AG04449 (cell line): ENCODE results near the gene NFIA.
"Not testable (repeated sequence)": the region's sequence is repeated elsewhere in the genome, so short reads cannot be mapped to it uniquely, and the experiment has no call there.

Source experiments
- CTCF ChIA-PET: fragments of 350-600 bp; formaldehyde crosslinking; extraction: SDS; loops from one replicate; lab custom pipeline; 2021; ENCODE audit warnings: antibody characterized with exemption; lab: Yijun Ruan, JAX
- POLR2A ChIA-PET: fragments of 400-600, 350-600 bp; formaldehyde crosslinking; extraction: SDS; loops from one replicate; lab custom pipeline; 2020; ENCODE audit warnings: antibody characterized with exemption, inconsistent platforms; lab: Yijun Ruan, JAX
- DNase-seq: peaks from one replicate; pipeline ENCODE4 v3.0.0-alpha.2; 2010; ENCODE audit warnings: low read depth, low spot score
- H3K4me3 ChIP-seq: 2 replicates; pipeline ENCODE4 v1.5.1; 2011; ENCODE audit warnings: low read depth, mild to moderate bottlenecking, control low read depth, low read length
- TF ChIP-seq, protein P1 (sequence below): IDR thresholded peaks from one replicate; pipeline ENCODE4 v1.5.1; 2011; ENCODE audit warnings: mild to moderate bottlenecking, moderate library complexity, low read length, control low read depth, inconsistent platforms; ENCODE audit not compliant: insufficient read depth; ENCODE audit errors: missing control alignments

Gene NFIA

DNA sequence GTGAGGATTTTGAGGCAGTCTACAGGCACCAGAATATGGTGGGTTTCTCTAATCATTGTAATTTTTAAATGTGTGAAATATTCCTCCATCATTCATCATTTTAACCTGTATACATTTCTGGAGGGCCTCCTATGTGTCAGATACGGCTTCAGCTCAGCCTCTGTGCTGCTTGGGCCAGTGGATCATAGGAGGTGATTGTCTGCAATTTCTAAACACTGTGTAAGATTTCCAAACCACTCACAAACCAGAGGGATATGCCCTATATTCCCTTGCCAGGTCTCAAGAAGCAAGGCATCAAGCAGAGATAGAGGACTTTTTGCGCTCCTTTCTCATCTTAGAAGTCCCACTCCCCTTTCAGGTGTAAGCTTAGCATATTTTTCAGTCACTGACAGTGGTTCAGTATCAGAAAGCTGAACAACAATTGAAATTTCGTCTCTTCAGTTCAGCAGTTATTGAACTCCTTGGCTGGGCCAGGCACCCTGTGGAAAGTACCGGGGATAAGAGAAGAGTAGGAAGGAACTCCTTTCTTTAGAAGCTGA, 190.9 kb downstream of the NFIA start:
- CTCF ChIA-PET: no interaction called here
- H3K4me3 ChIP-seq: no peak overlapping the region
- no peak for DNase-seq
- TF ChIP-seq, protein P1, sequence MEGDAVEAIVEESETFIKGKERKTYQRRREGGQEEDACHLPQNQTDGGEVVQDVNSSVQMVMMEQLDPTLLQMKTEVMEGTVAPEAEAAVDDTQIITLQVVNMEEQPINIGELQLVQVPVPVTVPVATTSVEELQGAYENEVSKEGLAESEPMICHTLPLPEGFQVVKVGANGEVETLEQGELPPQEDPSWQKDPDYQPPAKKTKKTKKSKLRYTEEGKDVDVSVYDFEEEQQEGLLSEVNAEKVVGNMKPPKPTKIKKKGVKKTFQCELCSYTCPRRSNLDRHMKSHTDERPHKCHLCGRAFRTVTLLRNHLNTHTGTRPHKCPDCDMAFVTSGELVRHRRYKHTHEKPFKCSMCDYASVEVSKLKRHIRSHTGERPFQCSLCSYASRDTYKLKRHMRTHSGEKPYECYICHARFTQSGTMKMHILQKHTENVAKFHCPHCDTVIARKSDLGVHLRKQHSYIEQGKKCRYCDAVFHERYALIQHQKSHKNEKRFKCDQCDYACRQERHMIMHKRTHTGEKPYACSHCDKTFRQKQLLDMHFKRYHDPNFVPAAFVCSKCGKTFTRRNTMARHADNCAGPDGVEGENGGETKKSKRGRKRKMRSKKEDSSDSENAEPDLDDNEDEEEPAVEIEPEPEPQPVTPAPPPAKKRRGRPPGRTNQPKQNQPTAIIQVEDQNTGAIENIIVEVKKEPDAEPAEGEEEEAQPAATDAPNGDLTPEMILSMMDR: no peak
- POLR2A ChIA-PET: no interaction called here

DNA sequence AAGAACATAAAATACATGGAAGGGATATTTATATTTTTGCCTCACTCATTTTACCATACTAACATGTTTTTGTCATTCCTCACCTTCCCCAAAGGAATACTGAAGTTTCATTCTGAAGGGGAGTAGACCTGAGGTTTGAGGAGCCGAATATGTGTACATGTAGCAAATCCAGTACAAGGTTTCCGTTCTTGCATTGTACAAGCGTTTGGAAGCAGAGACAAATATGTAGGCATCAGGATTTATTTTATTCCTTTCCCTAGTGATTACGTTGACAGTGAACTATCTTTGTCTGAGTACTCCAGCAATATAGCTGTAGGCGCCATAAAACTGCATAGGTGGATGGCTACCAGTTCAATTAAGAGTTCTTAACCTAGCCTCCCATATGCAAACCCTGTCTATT, 191.5 kb downstream of the NFIA start:
- TF ChIP-seq, protein P1: no peak
- no peak overlapping the region for H3K4me3 ChIP-seq
- ChIA-PET CTCF (no interaction called here), POLR2A (no interaction called here)
- DNase-seq: no peak

DNA sequence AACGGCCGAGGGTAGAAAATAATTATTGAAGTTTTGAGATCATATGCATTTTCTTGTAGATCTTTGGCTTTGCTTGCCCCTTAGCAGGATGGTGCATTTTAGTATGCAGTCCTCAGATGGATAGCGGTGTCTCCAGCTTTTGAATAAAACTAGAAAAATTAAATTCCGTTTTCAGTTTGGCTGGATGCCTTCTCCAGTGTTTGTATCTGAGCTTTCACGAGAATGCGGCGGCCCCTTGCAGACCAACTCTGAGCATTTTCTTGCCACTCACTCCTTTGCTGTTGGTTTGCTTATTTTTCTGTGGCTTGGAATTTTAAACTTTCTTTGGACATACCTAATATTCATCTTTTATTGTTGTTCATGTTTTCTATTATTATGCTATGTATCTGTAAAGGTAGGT, 192.6 kb downstream of the NFIA start:
- TF ChIP-seq, protein P1: no peak
- no peak overlapping the region for H3K4me3 ChIP-seq
- ChIA-PET CTCF (no interaction called here), POLR2A (no interaction called here)
- no peak for DNase-seq

DNA sequence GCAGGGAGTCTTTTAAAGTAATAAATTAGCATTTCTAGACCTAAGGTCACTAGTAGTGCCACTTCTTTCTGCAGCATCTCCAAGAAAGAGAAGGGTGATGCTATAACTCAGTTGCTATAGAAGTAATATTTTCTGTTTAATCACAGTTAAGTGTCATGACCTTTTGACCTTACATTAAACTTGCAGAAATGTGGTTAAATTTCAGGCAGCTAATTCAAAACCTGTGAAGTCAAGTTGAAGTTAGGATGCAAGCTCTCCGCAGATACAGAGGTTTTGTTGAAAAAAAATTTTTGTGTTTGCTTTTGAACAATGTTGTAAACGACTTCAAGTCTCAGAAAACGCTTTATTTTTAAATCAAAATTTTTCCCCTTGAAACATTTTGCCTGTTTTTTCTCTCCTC, 193.9 kb downstream of the NFIA start:
- CTCF ChIA-PET: interaction anchor here (0.7 kb wide), 1 partner anchor 227 kb away, joined by 3 read pairs; no protein-coding TSS in a partner anchor
- DNase-seq: no peak
- POLR2A ChIA-PET: no interaction called here
- TF ChIP-seq, protein P1: no peak
- no peak overlapping the region for H3K4me3 ChIP-seq

DNA sequence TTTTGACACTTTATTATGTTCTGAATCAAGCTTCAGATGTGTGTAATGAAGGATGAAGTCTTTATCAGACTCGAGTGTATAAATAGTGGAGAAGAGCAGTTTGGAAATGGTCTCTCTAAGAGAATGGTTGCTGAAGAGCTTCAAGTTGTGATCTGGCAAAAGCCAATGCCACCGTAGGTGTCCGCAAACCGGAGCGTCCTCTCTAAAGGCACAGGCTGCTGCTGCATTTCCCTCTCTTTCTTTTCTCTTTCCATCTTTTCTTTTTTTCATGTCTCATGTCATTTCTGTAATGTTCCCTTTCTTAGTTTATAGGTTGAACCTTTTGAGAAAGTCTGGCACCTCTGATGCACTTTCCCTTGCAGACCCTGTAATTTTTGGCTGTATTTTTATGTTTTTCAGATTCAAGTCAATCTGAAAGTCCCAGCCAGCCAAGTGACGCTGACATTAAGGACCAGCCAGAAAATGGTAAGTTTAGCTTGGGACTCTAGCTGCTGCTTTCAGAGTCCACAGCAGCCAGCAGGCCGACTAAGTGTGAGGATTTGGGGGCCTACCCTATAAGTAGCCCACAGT, 194.8 kb downstream of the NFIA start:
- DNase-seq: no peak
- no peak overlapping the region for H3K4me3 ChIP-seq
- TF ChIP-seq, protein P1: no peak
- CTCF ChIA-PET: interaction anchor here (0.6 kb wide), 1 partner anchor 16 kb away, joined by 3 read pairs; no protein-coding TSS in a partner anchor
- POLR2A ChIA-PET: no interaction called here

DNA sequence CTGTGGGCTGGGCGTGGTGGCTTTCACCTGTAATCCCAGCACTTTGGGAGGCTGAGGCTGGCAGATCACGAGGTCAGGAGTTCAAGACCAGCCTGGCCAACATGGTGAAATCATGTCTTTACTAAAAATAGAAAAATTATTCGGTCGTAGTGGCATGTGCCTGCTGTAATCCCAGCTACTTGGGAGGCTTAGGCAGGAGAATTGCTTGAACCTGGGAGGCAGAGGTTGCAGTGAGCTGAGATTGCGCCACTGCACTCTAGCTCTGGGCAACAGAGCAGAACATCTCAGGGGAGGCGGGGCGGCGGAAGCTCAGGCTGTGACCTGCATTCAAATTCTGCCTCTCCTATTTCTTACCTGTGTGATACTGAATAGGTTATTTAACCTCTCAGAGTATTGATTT, 196.1 kb downstream of the NFIA start:
- DNase-seq, POLR2A ChIA-PET, CTCF ChIA-PET, H3K4me3 ChIP-seq: not testable (repeated sequence)

DNA sequence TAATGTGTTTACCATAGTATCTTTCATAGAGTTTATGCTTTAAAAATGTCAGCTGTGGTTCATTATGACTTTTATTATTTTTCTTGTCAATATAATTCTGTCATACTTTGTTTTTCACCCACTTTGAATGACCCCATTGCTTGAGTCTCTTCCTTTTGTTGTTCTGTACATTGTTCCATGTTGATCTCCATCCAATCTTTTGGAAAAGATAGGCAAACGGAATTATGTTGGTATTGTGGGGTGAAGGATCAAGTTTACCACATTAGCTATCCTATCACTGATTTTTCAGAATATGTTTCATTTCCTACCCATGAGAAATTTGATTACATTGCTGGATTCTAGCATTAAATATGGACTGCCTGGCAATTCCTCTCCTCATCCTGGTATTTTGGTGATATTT, 196.6 kb downstream of the NFIA start:
- ChIA-PET CTCF (no interaction called here), POLR2A (no interaction called here)
- TF ChIP-seq, protein P1: no peak
- no peak overlapping the region for H3K4me3 ChIP-seq
- no peak for DNase-seq
